ENCODE measurements around the gene SLC41A2. TPM values are rescaled to one million over a fixed set of nuclear protein-coding genes. Genes with fewer than 3 reads are reported as not detected.
A peak's percentile ranks its signal among the peaks of the same experiment; 100 is the strongest.

Gene SLC41A2
- total RNA-seq, 1 experiment from 2014 or later, result 4.3 TPM

DNA sequence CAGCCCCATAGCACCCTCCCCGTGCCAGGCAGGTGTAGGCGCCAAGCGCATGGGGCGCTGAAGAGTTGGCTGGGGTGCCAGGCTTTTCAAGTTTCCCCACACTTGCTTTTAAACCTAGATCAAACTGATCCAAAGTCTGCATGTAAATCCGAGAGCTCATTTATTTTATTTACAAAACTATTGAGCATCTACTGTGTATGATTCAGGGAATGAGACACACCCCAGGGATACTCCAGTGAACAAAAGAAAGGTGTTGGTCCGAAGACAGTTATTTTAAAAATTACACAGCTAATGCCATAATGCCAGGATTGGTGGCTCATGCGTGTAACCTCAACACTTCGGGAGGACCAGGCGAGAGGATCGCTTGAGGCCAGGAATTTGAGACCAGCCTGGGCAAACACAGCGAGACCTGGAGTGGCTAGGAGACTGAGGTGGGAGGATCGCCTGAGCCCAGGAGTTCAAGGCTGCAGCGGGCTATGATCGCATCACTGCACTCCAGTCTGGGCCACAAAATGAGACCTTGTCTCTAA is 780 bp upstream of the SLC41A2 start:
- peak overlapping the region; percentile 78 to 89 for H3K4me3 Mint-ChIP-seq
- Histone ChIP-seq H4K20me1 (ENCODE audit: control insufficient read depth, insufficient read depth, insufficient read length) (no peaks in the 10 kb centered on the region), H3T11ph (ENCODE audit: low read length) (no peak overlapping the region), H3K4me1 (ENCODE audit: insufficient read depth, low read length) (no peaks in the 10 kb centered on the region), H2BK20ac (ENCODE audit: low read depth, low read length, poor library complexity, severe bottlenecking) (no peak overlapping the region), H3K9ac (ENCODE audit: extremely low read depth, insufficient read length, low read length) (no peak overlapping the region), H3K56ac (ENCODE audit: insufficient read length, low read depth, low read length) (no peak overlapping the region), H3K14ac (ENCODE audit: insufficient read depth, low read length) (0 out of 2 replicates have a peak overlapping the region, but pooled peaks have one; percentile 64), H3K23ac (ENCODE audit: insufficient read length, low read depth, low read length) (no peak overlapping the region), H2AK5ac (ENCODE audit: insufficient read length, low read length) (no peak overlapping the region), H3K79me1 (ENCODE audit: insufficient read depth, low read depth, low read length, poor library complexity, severe bottlenecking) (no peaks in the 10 kb centered on the region), H3K4me2 (ENCODE audit: insufficient read depth, insufficient read length, low read length) (peak overlapping the region; percentile 79), H2BK15ac (ENCODE audit: low read depth, low read length) (no peak overlapping the region), H4K5ac (ENCODE audit: insufficient read length, low read depth, low read length) (no peak overlapping the region), H3K18ac (ENCODE audit: insufficient read length, low read depth, low read length) (no peak overlapping the region), H4K8ac (replicated peaks; ENCODE audit: insufficient read length, low read depth, low read length) (no peak overlapping the region), H4K91ac (ENCODE audit: insufficient read length, low read depth, low read length) (no peak overlapping the region), H2BK120ac (ENCODE audit: low read depth, low read length, poor library complexity, severe bottlenecking) (no peak overlapping the region), H2BK5ac (ENCODE audit: insufficient read length, low read length) (no peak overlapping the region), H3K79me2 (ENCODE audit: insufficient read depth, low read length) (no peaks in the 10 kb centered on the region), H3K27me3 (ENCODE audit: insufficient read depth, low read length) (peaks cover 2% of the 10 kb centered on the region; the same call in 1 of the 2 replicates), H3K9me3 (ENCODE audit: control insufficient read depth, low read depth, low read length) (no peaks in the 10 kb centered on the region), H2BK12ac (ENCODE audit: insufficient read length, low read depth, low read length) (no peak overlapping the region), H3K4ac (ENCODE audit: low read depth, low read length) (no peak overlapping the region), H2AFZ (ENCODE audit: low read length) (no peak overlapping the region), H3K23me2 (ENCODE audit: insufficient read length, low read depth, low read length, poor library complexity, severe bottlenecking) (peaks cover 5% of the 10 kb centered on the region), H3K27ac (ENCODE audit: insufficient read length, low read depth, low read length) (no peak overlapping the region)
- H3K4me1 Mint-ChIP-seq, result peaks cover 9 to 16% of the 10 kb centered on the region in 2 experiments
- TF ChIP-seq, protein P1, sequence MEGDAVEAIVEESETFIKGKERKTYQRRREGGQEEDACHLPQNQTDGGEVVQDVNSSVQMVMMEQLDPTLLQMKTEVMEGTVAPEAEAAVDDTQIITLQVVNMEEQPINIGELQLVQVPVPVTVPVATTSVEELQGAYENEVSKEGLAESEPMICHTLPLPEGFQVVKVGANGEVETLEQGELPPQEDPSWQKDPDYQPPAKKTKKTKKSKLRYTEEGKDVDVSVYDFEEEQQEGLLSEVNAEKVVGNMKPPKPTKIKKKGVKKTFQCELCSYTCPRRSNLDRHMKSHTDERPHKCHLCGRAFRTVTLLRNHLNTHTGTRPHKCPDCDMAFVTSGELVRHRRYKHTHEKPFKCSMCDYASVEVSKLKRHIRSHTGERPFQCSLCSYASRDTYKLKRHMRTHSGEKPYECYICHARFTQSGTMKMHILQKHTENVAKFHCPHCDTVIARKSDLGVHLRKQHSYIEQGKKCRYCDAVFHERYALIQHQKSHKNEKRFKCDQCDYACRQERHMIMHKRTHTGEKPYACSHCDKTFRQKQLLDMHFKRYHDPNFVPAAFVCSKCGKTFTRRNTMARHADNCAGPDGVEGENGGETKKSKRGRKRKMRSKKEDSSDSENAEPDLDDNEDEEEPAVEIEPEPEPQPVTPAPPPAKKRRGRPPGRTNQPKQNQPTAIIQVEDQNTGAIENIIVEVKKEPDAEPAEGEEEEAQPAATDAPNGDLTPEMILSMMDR (conservative IDR thresholded peaks at IDR 0.05), result no peak; the same call in 2 of the 3 replicates
- peaks cover 45% of the 10 kb centered on the region for H3K27me3 Mint-ChIP-seq (ENCODE audit: low read depth)
- no peaks in the 10 kb centered on the region for H3K36me3 Mint-ChIP-seq (ENCODE audit: insufficient read depth in 1 of 3, low read depth in 3 of 3)
- peak; percentile 53 for DNase-seq
- WGBS (ENCODE audit: extremely low coverage, insufficient read length, low lambda C conversion rate), result no CpG with 5 or more reads among the region's 14 CpGs
- H3K9me3 Mint-ChIP-seq, result no peaks in the 10 kb centered on the region
- H3K27ac Mint-ChIP-seq, result no peak overlapping the region; a peak in 2 of 7 replicates
